ENCODE results near the gene IL17RA.

Gene IL17RA

GRCh38 chr22:17106161-17106784, 21.5 kb downstream of the IL17RA start:
- no peak for DNase-seq (ENCODE audit: low read depth in 2 of 2, low spot score in 1 of 2)

GRCh38 chr22:17106785-17107546, 22.2 kb downstream of the IL17RA start:
- DNase-seq (ENCODE audit: low read depth in 2 of 2, low spot score in 1 of 2): no peak

- DNase-seq (ENCODE audit: low read depth in 2 of 2, low spot score in 1 of 2): no peak
Observed at GRCh38 chr22:17107547-17107810, 22.7 kb downstream of the IL17RA start.

- DNase-seq (ENCODE audit: low read depth in 2 of 2, low spot score in 1 of 2): no peak
Observed at GRCh38 chr22:17108256-17109112, 23.7 kb downstream of the IL17RA start.

- DNase-seq (ENCODE audit: low read depth in 2 of 2, low spot score in 1 of 2): no peak
Observed at GRCh38 chr22:17109113-17109865, 24.5 kb downstream of the IL17RA start.

GRCh38 chr22:17109976-17110375, 25.2 kb downstream of the IL17RA start:
- DNase-seq (ENCODE audit: low read depth in 2 of 2, low spot score in 1 of 2): no peak

- no peak for DNase-seq (ENCODE audit: low read depth in 2 of 2, low spot score in 1 of 2)
Observed at GRCh38 chr22:17110791-17111550, 26.2 kb downstream of the IL17RA start.

GRCh38 chr22:17112491-17113042, 27.8 kb downstream of the IL17RA start:
- DNase-seq (ENCODE audit: low read depth in 2 of 2, low spot score in 1 of 2): no peak

- no peak for DNase-seq (ENCODE audit: low read depth in 2 of 2, low spot score in 1 of 2)
Observed at GRCh38 chr22:17113600-17113999, 28.8 kb downstream of the IL17RA start.

GRCh38 chr22:17114173-17114897, 29.5 kb downstream of the IL17RA start:
- no peak for DNase-seq (ENCODE audit: low read depth in 2 of 2, low spot score in 1 of 2)

- no peak for DNase-seq (ENCODE audit: low read depth in 2 of 2, low spot score in 1 of 2)
Observed at GRCh38 chr22:17114898-17115235, 30.1 kb downstream of the IL17RA start.

- no peak for DNase-seq (ENCODE audit: low read depth in 2 of 2, low spot score in 1 of 2)
Observed at GRCh38 chr22:17115236-17115635, 30.4 kb downstream of the IL17RA start.

GRCh38 chr22:17115945-17116565, 31.3 kb downstream of the IL17RA start:
- no peak for DNase-seq (ENCODE audit: low read depth in 2 of 2, low spot score in 1 of 2)

- no peak for DNase-seq (ENCODE audit: low read depth in 2 of 2, low spot score in 1 of 2)
Observed at GRCh38 chr22:17116572-17117330, 32.0 kb downstream of the IL17RA start.

GRCh38 chr22:17117400-17117799, 32.6 kb downstream of the IL17RA start:
- DNase-seq (ENCODE audit: low read depth in 2 of 2, low spot score in 1 of 2): no peak

- no peak for DNase-seq (ENCODE audit: low read depth in 2 of 2, low spot score in 1 of 2)
Observed at GRCh38 chr22:17117890-17118289, 33.1 kb downstream of the IL17RA start.

- no peak for DNase-seq (ENCODE audit: low read depth in 2 of 2, low spot score in 1 of 2)
Observed at GRCh38 chr22:17118342-17118741, 33.5 kb downstream of the IL17RA start.

GRCh38 chr22:17119481-17120202, 34.8 kb downstream of the IL17RA start:
- DNase-seq (ENCODE audit: low read depth in 2 of 2, low spot score in 1 of 2): no peak

Data from stimulated activated CD8-positive, alpha-beta memory T cell treated with anti-CD3 and anti-CD28 coated beads, Interleukin-4, amount 100 ng/mL, for 4 hours (primary cell).